Suprapubic skin (tissue), 3 donors: ENCODE results near the gene TBC1D22A.

Experiments used
- CTCF ChIP-seq, 2 donors: fragments of 200-600 bp in 1 of 2; fragments of 450-650 bp in 1 of 2; sonication (generic) in 1 of 2; IDR thresholded peaks; one replicate each; pipeline ENCODE4 v1.5.1; 2016 to 2019; ENCODE audit warnings: antibody characterized with exemption in 2 of 2, mild to moderate bottlenecking in 1 of 2, moderate library complexity in 1 of 2
- EP300 ChIP-seq: sonication (generic); formaldehyde crosslinking; IDR thresholded peaks from one replicate; pipeline ENCODE4 v1.6.1; 2017; ENCODE audit warnings: antibody characterized with exemption
- POLR2A ChIP-seq, 2 donors: fragments of 450-650 bp; IDR thresholded peaks; one replicate each; pipeline ENCODE4 v1.6.1; 2017; ENCODE audit warnings: antibody characterized with exemption in 2 of 2, mild to moderate bottlenecking in 2 of 2, moderate library complexity in 2 of 2

DNA sequence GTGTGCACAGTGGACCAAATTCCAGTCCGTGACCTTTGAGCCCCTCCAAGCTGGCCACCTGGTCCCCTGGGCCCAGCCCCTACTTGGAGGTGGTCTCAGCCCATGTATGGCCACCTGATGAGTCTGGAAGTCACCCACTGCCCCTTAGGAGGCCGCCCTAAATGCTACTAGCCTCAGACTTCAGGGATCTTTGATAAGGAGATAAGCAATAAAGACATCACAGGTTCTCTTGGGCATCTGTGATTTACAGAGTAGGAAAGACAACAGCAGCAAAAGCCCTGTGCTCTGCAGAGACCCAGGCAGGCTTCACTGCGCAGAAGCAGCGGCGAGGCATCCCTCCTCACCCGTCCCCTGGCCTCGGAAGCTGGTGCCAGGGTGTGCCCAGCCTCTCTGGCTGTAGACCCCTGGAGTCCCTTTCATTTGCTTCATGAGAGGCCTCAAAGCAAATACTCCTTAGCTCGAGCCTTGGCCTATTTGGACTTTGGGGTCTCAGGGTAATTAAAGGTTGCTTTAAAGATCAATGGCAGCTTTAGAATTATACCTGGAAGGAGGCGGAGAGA, 360.1 kb downstream of the TBC1D22A start:
- TF ChIP-seq POLR2A (IDR thresholded peaks at IDR 0.05), result no peak
- TF ChIP-seq CTCF (IDR thresholded peaks at IDR 0.05), result no peak
- no peak for TF ChIP-seq EP300
